Measurements from ENCODE around the gene PNLIPRP3. TPM values are rescaled to one million over a fixed set of nuclear protein-coding genes. Genes with fewer than 3 reads are reported as not detected.

Gene PNLIPRP3
- total RNA-seq, 1 experiment from 2014 or later, result not detected

DNA sequence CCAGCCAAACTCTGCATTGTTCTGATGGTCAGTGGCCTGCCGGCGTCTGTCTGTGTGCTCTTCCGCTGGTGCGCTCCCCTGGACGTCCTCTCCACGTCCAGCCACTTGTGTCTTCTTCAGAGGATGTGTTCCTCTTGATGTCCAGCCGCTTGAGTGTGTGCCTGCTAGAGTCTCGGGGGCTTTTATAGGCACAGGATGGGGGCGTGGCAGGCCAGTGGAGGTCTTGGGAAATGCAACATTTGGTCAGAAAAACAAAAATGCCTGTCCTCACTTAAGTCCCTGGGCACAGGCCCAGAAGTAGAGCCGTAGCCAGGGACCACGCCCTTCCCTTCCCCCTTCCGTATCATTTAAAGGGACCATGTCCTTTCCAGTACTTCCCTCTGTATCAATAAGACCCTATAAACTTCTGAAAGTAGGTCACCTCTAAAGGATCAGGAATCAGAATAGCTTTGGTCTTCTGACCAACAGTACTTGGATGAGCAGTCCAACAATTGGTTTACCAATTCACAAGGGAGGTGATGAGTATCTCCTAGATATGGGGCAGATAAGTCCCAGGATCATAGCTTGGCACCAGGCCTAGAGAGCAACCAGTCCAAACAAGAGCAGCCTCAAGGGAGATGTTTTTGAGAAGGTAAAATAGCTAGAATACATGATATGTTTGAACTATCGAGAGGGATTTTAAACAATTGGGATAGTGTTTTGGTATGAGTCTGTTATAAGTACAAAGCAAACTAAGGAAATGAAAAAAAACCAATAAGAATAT is 32.2 kb upstream of the PNLIPRP3 start:
- Histone ChIP-seq H3K4me1 (ENCODE audit: insufficient read depth, low read length) (peaks cover 7% of the 10 kb centered on the region; the same call in 1 of the 2 replicates), H3K56ac (ENCODE audit: insufficient read length, low read depth, low read length) (no peak overlapping the region), H3K27me3 (ENCODE audit: insufficient read depth, low read length) (no peaks in the 10 kb centered on the region), H3K9me3 (ENCODE audit: control insufficient read depth, low read depth, low read length) (no peaks in the 10 kb centered on the region), H2AK5ac (ENCODE audit: insufficient read length, low read length) (no peak overlapping the region), H2BK5ac (ENCODE audit: insufficient read length, low read length) (no peak overlapping the region), H4K5ac (ENCODE audit: insufficient read length, low read depth, low read length) (no peak overlapping the region), H2BK20ac (ENCODE audit: low read depth, low read length, poor library complexity, severe bottlenecking) (no peak overlapping the region), H2AFZ (ENCODE audit: low read length) (no peak overlapping the region), H3T11ph (ENCODE audit: low read length) (no peak overlapping the region), H3K23ac (ENCODE audit: insufficient read length, low read depth, low read length) (no peak overlapping the region), H4K20me1 (ENCODE audit: control insufficient read depth, insufficient read depth, insufficient read length) (no peaks in the 10 kb centered on the region), H3K79me1 (ENCODE audit: insufficient read depth, low read depth, low read length, poor library complexity, severe bottlenecking) (no peaks in the 10 kb centered on the region), H3K27ac (ENCODE audit: insufficient read length, low read depth, low read length) (no peak overlapping the region), H4K91ac (ENCODE audit: insufficient read length, low read depth, low read length) (no peak overlapping the region), H3K23me2 (ENCODE audit: insufficient read length, low read depth, low read length, poor library complexity, severe bottlenecking) (no peaks in the 10 kb centered on the region), H3K4ac (ENCODE audit: low read depth, low read length) (no peak overlapping the region), H4K8ac (replicated peaks; ENCODE audit: insufficient read length, low read depth, low read length) (no peak overlapping the region), H3K9ac (ENCODE audit: extremely low read depth, insufficient read length, low read length) (no peak overlapping the region), H2BK12ac (ENCODE audit: insufficient read length, low read depth, low read length) (no peak overlapping the region), H3K18ac (ENCODE audit: insufficient read length, low read depth, low read length) (no peak overlapping the region), H3K4me2 (ENCODE audit: insufficient read depth, insufficient read length, low read length) (no peak overlapping the region), H3K79me2 (ENCODE audit: insufficient read depth, low read length) (no peaks in the 10 kb centered on the region), H2BK15ac (ENCODE audit: low read depth, low read length) (no peak overlapping the region), H3K14ac (ENCODE audit: insufficient read depth, low read length) (no peak overlapping the region), H2BK120ac (ENCODE audit: low read depth, low read length, poor library complexity, severe bottlenecking) (no peak overlapping the region)
- TF ChIP-seq, protein P1, sequence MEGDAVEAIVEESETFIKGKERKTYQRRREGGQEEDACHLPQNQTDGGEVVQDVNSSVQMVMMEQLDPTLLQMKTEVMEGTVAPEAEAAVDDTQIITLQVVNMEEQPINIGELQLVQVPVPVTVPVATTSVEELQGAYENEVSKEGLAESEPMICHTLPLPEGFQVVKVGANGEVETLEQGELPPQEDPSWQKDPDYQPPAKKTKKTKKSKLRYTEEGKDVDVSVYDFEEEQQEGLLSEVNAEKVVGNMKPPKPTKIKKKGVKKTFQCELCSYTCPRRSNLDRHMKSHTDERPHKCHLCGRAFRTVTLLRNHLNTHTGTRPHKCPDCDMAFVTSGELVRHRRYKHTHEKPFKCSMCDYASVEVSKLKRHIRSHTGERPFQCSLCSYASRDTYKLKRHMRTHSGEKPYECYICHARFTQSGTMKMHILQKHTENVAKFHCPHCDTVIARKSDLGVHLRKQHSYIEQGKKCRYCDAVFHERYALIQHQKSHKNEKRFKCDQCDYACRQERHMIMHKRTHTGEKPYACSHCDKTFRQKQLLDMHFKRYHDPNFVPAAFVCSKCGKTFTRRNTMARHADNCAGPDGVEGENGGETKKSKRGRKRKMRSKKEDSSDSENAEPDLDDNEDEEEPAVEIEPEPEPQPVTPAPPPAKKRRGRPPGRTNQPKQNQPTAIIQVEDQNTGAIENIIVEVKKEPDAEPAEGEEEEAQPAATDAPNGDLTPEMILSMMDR (conservative IDR thresholded peaks at IDR 0.05), result no peak
- H3K27me3 Mint-ChIP-seq (ENCODE audit: low read depth), result peaks cover 5% of the 10 kb centered on the region
- peaks cover 7% of the 10 kb centered on the region in 2 experiments for H3K4me1 Mint-ChIP-seq
- H3K4me3 Mint-ChIP-seq, result no peak overlapping the region
- no peak overlapping the region for H3K27ac Mint-ChIP-seq
- WGBS (ENCODE audit: extremely low coverage, insufficient read length, low lambda C conversion rate), result no CpG with 5 or more reads among the region's 13 CpGs
- H3K9me3 Mint-ChIP-seq, result peaks cover 0 to 3% of the 10 kb centered on the region in 2 experiments; a peak in 3 of 5 replicates
- H3K36me3 Mint-ChIP-seq (ENCODE audit: insufficient read depth in 1 of 3, low read depth in 3 of 3), result peaks cover 0 to 6% (median 4%) of the 10 kb centered on the region in 3 experiments; a peak in 4 of 7 replicates
- no peak for DNase-seq
